NCI-H2227 (cell line): ENCODE measurements around the gene GOLGA6A.
"Not testable (repeated sequence)": the region's sequence is repeated elsewhere in the genome, so short reads cannot be mapped to it uniquely, and the experiment has no call there.

Experiments used
- DNase-seq: peaks from one replicate; lab custom pipeline; 2025; ENCODE audit not compliant: unreplicated experiment; lab: John Stamatoyannopoulos, UW

The GOLGA6A gene, protein sequence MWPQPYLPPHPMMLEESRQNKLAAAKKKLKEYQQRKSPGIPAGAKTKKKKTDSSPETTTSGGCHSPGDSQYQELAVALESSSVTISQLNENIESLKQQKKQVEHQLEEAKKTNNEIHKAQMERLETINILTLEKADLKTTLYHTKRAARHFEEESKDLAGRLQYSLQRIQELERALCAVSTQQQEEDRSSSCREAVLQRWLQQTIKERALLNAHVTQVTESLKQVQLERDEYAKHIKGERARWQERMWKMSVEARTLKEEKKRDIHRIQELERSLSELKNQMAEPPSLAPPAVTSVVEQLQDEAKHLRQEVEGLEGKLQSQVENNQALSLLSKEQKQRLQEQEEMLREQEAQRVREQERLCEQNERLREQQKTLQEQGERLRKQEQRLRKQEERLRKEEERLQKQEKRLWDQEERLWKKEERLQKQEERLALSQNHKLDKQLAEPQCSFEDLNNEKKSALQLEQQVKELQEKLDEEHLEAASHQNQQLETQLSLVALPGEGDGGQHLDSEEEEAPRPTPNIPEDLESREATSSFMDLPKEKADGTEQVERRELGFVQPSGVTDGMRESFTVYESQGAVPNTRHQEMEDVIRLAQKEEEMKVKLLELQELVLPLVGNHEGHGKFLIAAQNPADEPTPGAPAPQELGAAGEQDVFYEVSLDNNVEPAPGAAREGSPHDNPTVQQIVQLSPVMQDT

DNA sequence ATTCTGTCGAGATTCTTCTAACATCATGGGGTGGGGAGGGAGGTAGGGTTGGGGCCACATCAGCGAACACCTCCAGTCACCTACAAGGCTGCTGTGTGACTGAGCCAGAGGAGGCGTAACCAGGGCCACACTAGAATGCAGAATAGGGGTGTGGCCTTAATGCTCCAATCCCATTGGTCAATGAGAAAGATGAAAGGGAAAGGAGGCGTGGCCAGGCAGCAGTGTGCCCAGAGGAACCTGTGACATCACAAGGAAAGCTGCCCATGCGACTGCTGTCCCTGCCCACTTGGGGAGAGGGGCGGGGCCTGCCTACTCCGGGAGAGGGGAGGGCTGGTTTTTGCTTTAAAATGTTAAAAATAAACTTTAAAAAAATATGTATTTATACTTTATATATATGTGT lies at the start of gene GOLGA6A:
GOLGA6A (minus strand) TSS at position 101 of the 400 bp plus-strand sequence; CDS start at position 60, 41 bp downstream.
- DNase-seq: not testable (repeated sequence)

DNA sequence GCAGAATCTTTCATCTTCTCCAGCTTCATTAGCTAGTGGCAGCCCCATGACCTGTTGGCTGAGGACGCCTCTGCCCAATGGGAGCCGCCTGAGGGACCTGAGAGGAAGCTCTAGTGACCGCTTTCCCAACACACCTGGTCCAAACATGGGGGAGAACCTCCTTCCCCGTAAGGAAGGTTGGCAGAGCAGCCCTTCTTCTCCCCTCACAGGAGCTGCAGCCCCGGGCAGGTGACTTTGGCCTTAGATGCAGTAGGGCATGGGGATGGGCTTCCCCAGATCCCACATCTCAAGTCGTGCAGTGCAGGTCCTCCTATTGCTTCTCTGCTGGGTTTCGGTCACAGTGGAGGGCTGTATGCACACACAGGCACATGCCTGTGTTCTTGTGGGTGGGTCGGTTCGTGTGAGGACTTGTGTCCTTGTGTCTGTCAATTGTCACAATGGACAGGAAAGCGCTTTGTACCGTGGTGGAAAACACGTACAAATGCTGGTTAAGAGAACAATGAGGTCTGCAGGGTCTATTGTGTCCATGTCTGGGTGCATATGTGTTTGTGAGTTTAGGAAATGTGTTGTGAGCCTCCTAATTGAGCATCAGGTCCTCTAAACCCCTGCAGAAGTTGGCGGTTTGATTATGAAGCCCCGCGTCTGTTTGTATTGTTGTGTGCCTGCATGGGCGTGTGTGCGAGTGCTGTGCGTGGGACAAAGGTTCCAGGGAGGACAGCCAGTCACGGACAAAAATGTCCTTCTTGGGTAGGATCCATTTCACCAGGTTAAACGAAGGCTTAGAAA lies 49.5 kb upstream of the GOLGA6A start:
- no peak for DNase-seq

DNA sequence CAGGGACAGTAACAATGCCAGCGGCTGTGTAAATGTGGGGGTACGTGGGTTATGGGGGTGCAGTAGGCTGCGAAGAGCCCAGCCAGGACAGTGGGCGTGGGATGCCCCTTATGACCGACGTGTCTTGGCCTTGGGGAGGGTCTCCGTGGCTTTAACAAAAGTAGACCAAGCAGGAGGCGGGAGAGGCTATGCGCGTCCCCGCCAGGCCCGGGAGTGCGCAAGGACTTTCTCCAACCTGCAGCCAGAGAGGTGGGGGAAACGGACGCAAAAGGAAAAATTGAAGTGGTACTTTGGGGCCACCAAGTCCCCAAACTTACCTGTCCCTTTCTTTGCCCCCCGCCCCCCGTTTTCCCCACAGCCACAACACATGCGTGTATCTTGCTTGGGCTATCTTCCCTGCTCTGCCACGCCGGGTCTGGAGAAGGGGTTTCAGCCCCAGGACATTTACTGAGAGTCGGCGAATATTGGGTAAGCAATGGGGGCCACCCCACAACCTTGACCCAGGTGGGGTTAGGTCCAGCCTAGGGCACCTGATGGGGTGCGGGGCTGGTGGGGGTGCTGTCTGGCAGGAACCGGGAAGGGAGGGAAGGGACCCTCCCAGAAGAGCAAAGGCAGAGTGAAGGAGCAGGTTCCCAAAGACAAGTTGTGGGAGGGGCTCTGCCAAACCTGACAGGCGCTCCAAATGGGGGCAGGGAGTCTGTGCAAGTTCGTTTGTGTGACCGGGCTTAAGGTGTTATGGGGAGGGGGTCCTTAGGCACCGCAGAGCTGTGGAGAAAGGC lies 48.7 kb upstream of the GOLGA6A start:
- DNase-seq: no peak

DNA sequence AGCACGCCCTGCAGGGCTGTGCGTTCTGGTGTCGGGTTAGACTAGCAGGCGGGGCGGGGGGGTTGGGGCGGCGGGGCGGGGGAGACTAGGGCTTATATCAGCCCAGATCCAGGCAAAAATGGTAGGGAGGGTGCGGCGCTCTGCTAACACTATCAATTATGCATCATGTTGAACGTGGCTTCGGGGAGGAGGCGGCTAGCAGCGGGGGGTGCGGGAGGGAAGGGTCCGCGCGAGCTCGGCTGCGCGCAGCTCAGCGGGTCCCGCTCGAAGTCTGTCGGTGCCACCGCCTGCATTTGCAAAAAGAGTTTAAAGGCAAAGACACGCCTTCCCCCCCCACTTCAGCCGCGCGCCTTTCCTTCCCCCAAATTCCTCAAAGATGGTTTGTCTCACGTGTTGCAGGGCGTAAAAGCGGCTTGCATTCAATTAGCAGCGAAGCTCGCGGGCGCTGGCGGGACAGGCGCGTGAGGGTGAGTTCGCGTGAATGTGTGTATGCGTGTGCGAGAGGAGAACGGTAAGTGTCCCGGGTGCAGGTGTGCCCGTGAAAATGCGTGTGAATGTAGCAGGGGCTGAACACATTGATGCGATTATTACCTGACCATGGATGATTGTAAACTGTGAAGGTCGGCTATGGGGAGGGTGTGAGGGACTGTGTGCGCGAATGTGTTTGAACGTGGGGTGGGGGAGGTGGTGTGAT lies 48.0 kb upstream of the GOLGA6A start, which contains the start of gene ISLR2:
ISLR2 (plus strand) TSS at position 432 of the 694 bp plus-strand sequence. CDS start 2,169 bp downstream, outside the sequence.
- DNase-seq: peak; percentile 91

DNA sequence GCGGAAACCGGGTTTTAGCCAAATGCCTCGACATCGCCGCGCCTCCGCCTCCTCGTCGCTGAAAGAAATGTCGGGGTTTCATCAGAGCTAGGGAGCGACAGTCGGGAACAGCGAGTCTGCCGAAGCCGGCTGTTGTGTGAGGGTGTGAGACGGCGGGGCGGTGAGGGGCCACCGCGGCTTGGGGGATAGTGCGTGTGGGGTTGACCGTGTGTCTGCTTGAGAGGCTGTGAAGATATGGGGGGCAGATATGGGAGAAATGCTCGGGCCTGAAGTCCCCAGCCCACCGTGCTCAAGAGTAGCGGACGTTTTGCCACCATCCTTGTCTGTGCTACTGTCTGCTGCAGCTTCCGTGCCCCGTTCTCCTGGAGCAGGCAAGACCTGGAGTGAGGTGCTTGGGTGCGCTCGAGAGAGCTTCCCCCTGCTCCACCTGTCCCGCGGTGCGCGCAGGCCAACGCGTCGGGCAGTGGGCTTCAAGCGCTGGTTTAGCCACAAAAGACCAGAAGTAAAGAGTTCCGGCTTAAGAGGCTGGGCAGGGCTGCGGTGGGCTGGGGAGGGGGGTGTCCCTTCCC lies 47.3 kb upstream of the GOLGA6A start:
- peak; percentile 46 for DNase-seq

DNA sequence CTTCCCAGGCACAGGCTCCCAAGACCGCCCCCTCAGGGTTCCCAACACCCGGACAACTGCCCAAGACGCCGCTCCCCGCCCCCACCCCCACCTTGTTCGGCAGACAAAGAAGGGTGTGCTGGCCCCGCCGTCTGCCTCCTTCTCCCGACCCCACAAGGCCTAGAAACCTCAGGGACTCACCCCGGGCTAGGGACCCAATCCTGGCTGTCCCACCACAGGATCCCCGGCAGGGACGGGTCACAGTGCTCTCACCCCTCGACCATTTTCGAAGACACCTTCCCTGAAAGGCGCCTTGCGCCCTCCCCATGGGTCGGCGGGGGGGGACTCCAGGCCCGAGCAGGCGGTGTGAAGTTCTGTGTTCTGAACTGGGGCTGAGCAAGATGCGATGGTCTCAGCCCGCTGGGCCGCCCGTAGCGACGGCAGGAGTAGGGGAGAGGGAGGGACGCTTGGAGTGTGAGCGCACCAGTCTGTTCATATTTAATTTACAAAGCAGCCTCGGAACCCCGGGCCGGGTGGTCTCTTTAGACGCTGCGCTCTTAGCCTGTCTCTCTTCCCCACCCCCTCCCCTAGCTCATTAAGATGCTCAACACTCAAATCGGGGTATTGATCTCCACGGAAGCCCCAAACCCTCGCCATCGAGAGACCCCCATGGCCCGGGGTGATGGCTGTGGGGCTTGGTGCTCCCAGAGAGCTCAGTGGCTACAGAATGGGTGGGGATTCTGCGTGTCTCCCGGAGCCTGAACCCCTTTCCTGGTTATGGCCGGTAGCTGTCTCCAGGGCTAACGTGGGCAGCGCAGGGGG lies 46.6 kb upstream of the GOLGA6A start:
- peak; percentile 46 for DNase-seq

DNA sequence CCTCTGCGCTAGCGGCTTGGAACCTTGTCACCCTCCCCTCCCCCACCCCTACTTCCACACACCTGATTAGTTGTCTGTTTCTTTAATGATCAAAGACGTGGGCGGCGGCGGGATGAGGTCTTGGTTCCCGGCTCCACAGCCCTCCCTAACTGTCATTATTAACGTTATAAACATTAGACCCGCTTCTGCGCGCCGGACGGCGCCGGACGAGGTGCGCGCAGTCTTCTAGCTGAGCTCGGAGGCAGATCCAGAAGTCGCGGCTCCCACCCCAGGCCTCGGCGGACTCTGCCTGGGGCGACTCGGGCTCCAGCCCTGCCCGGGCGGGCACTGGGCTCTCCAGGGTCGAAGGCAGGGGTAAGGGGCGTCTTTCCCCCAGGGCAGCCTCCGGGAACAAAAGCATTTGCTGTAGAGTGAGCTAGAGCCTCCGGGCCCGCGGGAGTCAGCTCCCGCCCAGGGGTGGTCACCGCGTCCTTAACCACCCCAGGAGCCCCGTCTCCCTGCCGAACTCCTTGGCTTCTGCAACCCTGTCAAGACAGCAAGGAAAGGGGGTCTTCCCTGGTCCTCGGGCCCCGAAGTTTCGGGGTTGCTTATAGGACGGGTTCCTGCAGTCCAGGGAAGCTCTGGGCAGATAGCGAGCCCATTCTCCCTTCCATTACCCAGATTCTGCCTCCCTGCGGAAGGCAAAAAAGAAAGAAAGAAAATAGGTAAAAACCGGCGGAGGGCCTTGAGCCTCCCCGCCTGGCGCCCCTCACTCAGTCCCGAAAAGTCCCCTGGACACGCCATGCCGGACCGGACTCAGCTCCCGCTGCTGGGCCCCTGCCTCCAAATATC lies 45.8 kb upstream of the GOLGA6A start:
- DNase-seq: peak; percentile 67

DNA sequence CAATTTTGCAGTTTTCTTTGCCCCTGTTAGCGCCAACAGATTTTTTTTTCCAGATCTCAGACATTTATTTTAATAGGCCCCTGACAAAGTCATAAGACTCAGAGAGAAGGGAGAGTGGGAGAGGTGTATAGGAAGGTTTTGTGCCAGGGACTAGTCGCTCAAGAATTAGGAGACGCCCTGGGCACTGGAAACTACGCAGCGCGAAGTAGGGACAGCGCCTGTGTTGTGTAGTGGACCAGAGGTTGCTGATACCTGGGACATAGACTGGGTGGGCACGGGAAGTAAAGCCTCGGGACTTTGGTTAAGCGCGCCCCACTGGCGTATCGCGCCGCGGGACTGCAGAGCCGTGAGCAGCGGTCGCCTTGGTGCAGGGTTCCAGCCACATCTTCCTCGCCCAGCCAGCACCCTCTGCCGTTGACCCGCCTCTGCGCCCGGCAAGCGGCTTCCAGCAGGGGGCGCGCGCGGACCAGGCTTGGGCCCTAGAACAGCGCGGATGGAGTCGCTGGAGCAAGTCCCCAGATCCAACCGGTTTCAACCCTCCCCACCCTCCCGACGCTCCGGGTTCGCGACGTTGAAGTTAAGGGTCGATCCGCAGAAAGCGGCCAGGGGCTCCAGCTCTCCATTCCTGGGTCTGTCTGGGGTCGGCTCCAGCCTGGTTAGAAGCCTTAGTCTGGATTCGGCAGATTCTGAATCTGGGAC lies 45.1 kb upstream of the GOLGA6A start:
- DNase-seq: peak; percentile 93

DNA sequence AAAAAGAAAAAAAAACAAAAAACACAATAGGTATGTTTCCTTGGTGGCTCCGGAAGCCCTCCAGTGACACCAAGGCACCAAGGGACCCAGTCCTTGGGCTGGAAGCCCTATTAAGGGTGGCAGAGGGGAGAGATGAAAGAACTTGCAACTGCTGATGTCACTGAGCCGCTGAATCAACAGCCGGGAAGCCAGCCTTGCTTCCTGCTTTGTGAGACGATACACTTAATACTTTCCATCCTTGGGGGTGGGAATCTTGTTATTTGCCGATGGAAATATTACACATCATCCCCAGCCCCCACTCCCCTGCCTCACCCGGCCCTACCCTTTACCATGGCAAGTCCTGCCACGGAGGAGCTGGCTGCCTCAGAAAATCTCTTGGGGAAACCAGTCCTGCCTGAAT lies 42.4 kb upstream of the GOLGA6A start:
- DNase-seq: no peak

DNA sequence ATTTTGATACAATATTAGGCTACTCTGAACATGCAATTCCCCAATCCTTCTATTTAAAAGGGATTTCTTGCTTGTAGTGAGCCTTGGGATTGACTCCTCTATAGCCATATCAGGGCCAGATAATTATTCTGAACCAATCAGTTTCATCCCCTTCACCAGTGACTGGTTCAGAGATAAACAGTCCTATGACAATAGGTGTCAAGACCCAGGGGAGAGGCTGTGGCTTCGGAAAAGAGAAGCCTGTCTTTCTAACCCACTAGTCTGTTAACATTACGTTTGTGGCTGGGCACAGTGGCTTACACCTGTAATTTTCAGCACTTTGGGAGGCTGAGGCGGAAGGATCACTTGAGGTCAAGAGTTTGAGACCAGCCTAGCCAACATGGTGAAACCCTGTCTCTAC lies 41.8 kb upstream of the GOLGA6A start:
- DNase-seq: no peak

DNA sequence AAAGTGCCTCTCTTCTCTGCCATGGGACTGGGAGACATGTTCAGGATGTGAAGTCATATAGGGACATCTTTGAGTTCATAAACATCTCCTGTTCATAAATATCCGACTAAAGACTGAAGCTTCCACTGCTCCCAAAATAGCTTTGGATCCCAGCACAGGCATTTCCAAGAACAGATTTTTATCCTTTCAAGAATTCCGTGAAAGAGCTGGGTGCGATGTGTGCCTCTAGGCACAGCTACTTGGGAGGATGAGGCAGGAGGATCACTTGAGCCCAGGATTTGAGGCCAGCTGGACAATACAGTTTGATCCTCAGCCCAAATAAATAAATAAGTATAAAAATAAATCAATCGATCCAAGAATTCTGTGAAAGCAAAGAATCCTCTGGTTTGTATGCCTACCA lies 41.3 kb upstream of the GOLGA6A start:
- DNase-seq: no peak

DNA sequence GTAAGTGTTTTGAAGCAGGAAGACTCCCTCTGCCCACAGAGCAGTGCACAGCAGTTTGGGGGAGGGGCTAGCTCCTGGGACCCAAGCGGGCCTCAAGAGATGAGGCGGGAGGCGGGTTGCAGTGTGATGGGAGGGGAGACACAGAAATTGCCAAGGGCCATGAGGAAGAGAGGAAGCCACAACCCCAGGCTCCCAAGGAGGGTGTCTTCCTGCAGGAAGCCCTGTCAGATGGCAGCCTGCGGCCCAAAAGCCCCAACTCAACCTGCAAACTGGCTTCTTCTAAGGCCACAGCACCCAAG lies 40.7 kb upstream of the GOLGA6A start:
- peak; percentile 76 for DNase-seq

DNA sequence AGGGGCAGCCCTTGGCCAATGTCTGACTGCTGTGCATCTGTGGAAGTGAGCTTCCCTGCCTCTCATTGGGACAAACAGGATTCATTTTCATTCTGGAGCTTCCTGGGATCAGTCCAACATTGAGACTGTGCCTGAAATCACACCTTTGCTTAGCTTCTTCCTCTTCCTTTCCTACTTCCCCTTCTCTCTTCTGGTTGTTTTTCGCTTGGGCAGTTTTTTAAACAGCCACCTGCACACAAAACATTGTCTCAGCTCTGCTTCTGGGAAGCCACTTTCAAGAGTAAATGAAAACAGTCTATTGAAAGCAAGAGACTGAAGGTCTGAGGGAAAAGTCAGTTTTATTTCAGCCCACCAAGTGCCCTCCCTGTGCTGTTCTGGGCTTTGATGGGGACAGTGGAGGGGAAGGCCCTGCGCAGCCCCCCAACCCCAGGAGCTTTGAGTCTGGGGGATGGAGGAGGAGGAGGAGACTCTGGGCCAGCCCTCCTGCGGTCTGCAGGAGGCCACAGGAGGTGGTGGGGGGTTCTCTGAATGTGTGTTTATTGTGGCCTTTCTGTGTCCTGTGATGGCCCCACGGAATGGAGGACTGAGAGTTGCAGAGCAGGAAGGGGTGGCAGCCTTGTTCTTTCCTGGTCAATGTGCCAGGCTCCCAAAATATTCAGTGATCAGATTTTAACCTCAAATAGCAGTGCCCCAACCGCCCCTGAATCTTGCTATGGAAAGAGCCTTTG lies 40.2 kb upstream of the GOLGA6A start:
- DNase-seq: no peak

DNA sequence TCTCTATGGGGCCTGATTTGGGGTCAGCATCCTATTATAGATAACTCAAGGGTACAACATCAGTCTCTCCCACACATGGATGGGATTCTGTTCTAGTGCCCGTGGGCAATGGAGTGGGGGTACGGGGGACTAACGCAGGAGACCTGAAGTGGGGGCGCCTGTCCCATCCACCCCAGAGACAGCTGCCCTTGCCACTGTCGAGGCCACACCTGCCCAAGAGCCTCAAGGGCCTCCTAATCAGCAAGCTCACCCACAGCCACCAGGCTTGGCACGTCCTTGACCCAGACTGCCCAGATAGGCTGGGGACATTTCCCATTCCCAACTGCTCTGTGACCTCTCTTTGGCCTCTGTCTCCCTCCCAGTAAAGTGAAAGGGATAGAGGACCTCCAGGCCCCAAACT lies 39.5 kb upstream of the GOLGA6A start:
- DNase-seq: no peak

DNA sequence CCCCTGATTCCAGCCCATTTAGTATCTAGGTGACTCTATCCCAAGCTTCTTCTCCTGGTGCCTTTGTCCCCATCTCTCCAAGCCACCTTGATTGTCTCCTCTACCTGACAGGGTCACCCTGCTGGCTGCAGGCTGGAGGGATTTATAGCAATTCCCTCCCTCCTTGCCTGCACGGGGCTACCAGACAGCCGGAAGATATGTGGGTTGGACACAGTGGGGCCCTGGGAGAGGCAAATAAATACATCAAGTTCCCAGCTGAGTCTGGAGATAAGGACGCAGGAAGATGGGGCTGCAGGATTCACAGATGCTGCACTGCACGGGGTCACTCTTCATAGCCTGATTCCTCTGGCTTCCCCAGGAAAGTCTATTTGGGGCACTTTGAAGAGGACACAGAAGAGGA lies 38.7 kb upstream of the GOLGA6A start:
- no peak for DNase-seq

DNA sequence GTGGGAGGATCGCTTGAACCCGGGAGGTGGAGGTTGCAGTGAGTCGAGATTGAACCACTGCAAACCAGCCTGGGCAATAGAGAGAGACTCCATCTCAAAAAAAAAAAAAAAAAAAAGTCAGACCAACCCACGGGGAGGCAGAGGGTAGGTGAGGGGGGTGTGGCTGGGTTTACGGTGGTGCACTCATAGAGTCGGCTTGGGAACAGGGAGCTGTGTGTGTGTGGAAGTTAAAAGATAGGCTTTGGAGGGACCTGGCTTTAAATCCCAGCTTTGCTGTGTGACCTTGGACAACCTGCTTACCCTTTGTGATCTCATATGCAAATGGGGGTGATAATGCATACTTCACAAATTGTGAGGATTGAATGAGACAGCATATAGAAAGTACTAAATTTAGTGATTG lies 38.1 kb upstream of the GOLGA6A start:
- DNase-seq: no peak

DNA sequence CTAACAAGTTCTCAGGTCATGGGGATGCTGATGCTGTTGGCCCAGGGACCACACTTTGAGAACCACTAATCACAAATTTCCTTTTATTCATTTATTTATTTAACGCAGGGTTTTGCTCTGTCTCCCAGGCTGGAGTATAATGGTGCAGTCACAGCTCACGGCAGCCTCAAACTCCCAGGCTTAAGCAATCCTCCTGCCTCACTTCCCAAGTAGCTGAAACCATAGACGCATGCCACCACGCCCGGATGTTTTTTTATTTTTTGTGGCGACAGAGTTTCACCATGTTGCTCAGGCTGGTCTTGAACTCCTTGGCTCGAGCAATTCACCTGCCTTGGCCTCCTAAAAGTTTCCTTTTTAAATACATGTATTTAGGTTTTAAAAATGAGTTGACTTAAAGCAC lies 27.4 kb upstream of the GOLGA6A start:
- DNase-seq: no peak
